ENCODE data around the gene MARF1. TPM values are rescaled to one million over a fixed set of nuclear protein-coding genes. Genes with fewer than 3 reads are reported as not detected.

The MARF1 gene
- total RNA-seq, 4 donors from 2014 or later, result 32.0 to 52.6 (median 41.1) TPM

DNA sequence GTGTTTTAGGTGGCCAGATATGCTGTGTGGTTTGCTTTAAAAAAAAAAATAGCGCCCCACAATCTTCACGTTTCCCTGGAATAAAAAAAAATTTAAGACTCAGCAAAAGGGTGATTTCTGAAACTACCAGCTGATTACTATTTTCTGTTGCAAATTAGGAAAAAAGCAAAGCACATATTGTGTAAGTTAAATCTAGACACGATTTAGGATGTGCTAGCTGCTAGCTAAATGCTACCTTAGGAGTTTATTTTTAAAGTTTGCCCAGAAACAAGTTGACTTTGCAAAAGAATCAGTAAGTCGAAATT, 944 bp upstream of the MARF1 start:
- DNase-seq, result no peak
- 13 to 18% methylated on average over 3 to 4 of the region's 4 CpGs for WGBS, 2 donors (ENCODE audit: low coverage in 1 of 2)
- Histone ChIP-seq H3K27ac (peak overlapping the region; percentile 98 to 100 (median 98)), H3K27me3 (no peaks in the 10 kb centered on the region), H3K36me3 (peaks cover 0 to 2% (median under 1%) of the 10 kb centered on the region in 4 donors), H3K4me3 (peak overlapping the region in 3 of 4 donors; percentile 55 to 98 (median 91)), H3K4me1 (peaks cover 8 to 39% (median 30%) of the 10 kb centered on the region in 4 donors), H3K9me3 (no peaks in the 10 kb centered on the region)
- in situ Hi-C loops (cut with MboI; ENCODE audit: low pct_ligation_motif_present in 1 of 4, low pct_unique_long_range_greater_than_20kb in 1 of 4, low sequenced_read_pairs in 3 of 4) (no loop called here), intact Hi-C loops (cut with DNase I; ENCODE audit: low total_unique reads) (no loop called here)
- TF ChIP-seq EP300 (IDR thresholded peaks at IDR 0.05; ENCODE audit: low read depth) (no peak), CTCF (IDR thresholded peaks at IDR 0.05) (no peak), POLR2A (IDR thresholded peaks at IDR 0.05) (no peak), POLR2AphosphoS5 (IDR thresholded peaks at IDR 0.05) (no peak)

- peaks cover 8 to 39% (median 30%) of the 10 kb centered on the region in 4 donors for H3K4me1 ChIP-seq
- peak in 1 of 3 donors; percentile 36 for TF ChIP-seq POLR2AphosphoS5 (IDR thresholded peaks at IDR 0.05)
- no peak for TF ChIP-seq EP300 (IDR thresholded peaks at IDR 0.05; ENCODE audit: low read depth)
- peak; percentile 30 to 62 (median 40) for TF ChIP-seq CTCF (IDR thresholded peaks at IDR 0.05)
- TF ChIP-seq POLR2A (IDR thresholded peaks at IDR 0.05), result no peak
- 1 to 4% methylated on average over 4 to 23 of the region's 23 CpGs for WGBS, 2 donors (ENCODE audit: low coverage in 1 of 2)
- H3K9me3 ChIP-seq, result no peaks in the 10 kb centered on the region
- peaks cover 0 to 15% (median 7%) of the 10 kb centered on the region in 4 donors for H3K36me3 ChIP-seq
- in situ Hi-C loops (cut with MboI; ENCODE audit: low pct_ligation_motif_present in 1 of 4, low pct_unique_long_range_greater_than_20kb in 1 of 4, low sequenced_read_pairs in 3 of 4) (no loop called here), intact Hi-C loops (cut with DNase I; ENCODE audit: low total_unique reads) (no loop called here)
- no peaks in the 10 kb centered on the region for H3K27me3 ChIP-seq
- DNase-seq, result peak; percentile 81
- H3K27ac ChIP-seq, result peak overlapping the region; percentile 98 to 100 (median 98)
- peak overlapping the region; percentile 51 to 98 (median 73) for H3K4me3 ChIP-seq
These were observed 352 bp downstream of the MARF1 start for GRCh38 chr16:15642557-15643047.

- intact Hi-C loops (cut with DNase I; ENCODE audit: low total_unique reads), result no loop called here
- TF ChIP-seq POLR2A (IDR thresholded peaks at IDR 0.05) (peak; percentile 11), EP300 (IDR thresholded peaks at IDR 0.05; ENCODE audit: low read depth) (no peak)
- peak overlapping the region; percentile 98 to 100 (median 98) for H3K27ac ChIP-seq
- H3K4me1 ChIP-seq, result peaks cover 8 to 39% (median 30%) of the 10 kb centered on the region in 4 donors
- DNase-seq, result no peak
- in situ Hi-C loops (cut with MboI; ENCODE audit: low pct_ligation_motif_present in 1 of 4, low pct_unique_long_range_greater_than_20kb in 1 of 4, low sequenced_read_pairs in 3 of 4), result no loop called here
- no peaks in the 10 kb centered on the region for H3K27me3 ChIP-seq
- H3K36me3 ChIP-seq, result peaks cover 0 to 20% (median 7%) of the 10 kb centered on the region in 4 donors
- WGBS, 2 donors (ENCODE audit: low coverage in 1 of 2), result 11 to 12% methylated on average over 14 to 15 of the region's 15 CpGs
- H3K9me3 ChIP-seq, result no peaks in the 10 kb centered on the region
- H3K4me3 ChIP-seq, result peak overlapping the region; percentile 51 to 98 (median 73)
These were observed 999 bp downstream of the MARF1 start for GRCh38 chr16:15641753-15642556.

DNA sequence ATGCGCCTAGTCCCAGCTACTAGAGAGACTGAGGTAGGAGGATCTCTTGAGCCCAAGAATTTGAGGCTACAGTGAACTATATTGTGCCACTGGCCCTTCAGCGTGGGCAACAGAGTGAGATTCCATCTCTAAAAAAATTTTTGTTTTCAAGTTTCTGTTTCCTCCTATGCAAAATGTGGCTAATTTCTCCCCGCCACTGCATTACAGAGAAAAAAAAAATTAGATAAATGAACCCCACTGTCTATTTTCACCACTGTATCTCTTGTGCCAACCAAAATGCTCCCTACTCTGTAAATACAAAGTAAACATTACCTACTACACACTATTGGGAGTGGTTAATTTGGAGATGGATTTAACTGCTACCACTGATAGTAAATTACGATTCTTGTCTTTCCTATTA, 2.0 kb downstream of the MARF1 start:
- DNase-seq, result no peak
- H3K27me3 ChIP-seq, result no peaks in the 10 kb centered on the region
- peaks cover 8 to 39% (median 30%) of the 10 kb centered on the region in 4 donors for H3K4me1 ChIP-seq
- intact Hi-C loops (cut with DNase I; ENCODE audit: low total_unique reads), result no loop called here
- H3K4me3 ChIP-seq, result no peak overlapping the region
- H3K9me3 ChIP-seq, result no peaks in the 10 kb centered on the region
- 63 to 75% methylated on average over 3 to 4 of the region's 4 CpGs for WGBS, 2 donors (ENCODE audit: low coverage in 1 of 2)
- H3K27ac ChIP-seq, result peak overlapping the region in 3 of 4 donors; percentile 98 to 100 (median 98)
- in situ Hi-C loops (cut with MboI; ENCODE audit: low pct_ligation_motif_present in 1 of 4, low pct_unique_long_range_greater_than_20kb in 1 of 4, low sequenced_read_pairs in 3 of 4), result no loop called here
- TF ChIP-seq EP300 (IDR thresholded peaks at IDR 0.05; ENCODE audit: low read depth), result no peak
- TF ChIP-seq POLR2AphosphoS5 (IDR thresholded peaks at IDR 0.05), result no peak
- TF ChIP-seq CTCF (IDR thresholded peaks at IDR 0.05), result no peak
- TF ChIP-seq POLR2A (IDR thresholded peaks at IDR 0.05), result no peak
- peaks cover 0 to 28% (median 9%) of the 10 kb centered on the region in 4 donors for H3K36me3 ChIP-seq

Data from transverse colon (tissue), 4 donors.